GM12874 (cell line): ENCODE results near the gene GATAD2B.

ENCODE experiments used
- CTCF ChIP-seq: IDR thresholded peaks from 2 replicates; pipeline ENCODE4 v1.5.1; 2011; ENCODE audit warnings: low read depth, mild to moderate bottlenecking, control low read depth, low read length, moderate library complexity; ENCODE audit not compliant: insufficient read depth

GATAD2B gene

GRCh38 chr1:153848805-153849204 is 74.0 kb downstream of the GATAD2B start:
- no peak for TF ChIP-seq CTCF

- no peak for TF ChIP-seq CTCF
Observed at GRCh38 chr1:153845158-153845557, 77.6 kb downstream of the GATAD2B start.

- TF ChIP-seq CTCF: no peak
Observed at GRCh38 chr1:153842006-153842471, 80.7 kb downstream of the GATAD2B start.

GRCh38 chr1:153841463-153841994 is 81.2 kb downstream of the GATAD2B start:
- TF ChIP-seq CTCF: no peak

GRCh38 chr1:153833171-153833570 is 89.6 kb downstream of the GATAD2B start:
- TF ChIP-seq CTCF: no peak

DNA sequence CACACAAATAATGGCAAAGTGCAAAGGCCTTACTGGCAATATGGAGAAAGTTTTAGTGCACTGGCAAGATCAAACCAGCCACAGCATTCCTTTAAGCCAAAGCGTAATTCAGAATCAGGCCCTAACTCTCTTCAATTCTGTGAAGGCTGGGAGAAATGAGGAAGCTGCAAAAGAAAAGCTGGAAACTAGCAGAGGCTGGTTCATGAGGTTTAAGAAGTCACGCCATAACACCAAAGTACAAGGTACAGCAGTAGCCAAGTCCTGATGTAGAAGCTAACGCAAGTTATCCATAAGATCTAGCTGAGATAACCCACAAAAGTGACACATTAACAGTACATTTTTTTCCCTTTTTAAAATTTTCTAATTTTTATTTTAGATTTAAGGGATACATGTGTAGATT is 90.5 kb downstream of the GATAD2B start:
- no peak for TF ChIP-seq CTCF

DNA sequence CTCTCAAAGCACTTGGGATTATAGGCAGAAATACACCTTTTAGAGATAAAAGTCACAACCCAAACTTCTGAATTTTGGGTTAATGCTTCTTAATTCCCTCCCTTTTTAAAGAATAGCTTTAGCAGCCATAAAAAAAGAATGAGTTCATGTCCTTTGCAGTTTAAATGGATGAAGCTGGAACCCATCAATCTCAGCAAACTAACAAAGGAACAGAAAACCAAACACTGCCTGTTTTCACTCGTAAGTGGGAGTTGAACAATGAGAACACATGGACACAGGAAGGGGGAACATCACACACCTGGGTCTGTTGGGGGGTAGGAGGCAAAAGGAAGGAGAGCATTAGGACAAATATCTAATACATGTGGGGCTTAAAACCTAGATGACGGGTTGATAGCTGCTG is 91.7 kb downstream of the GATAD2B start:
- TF ChIP-seq CTCF: no peak
